Cardiac atrium fibroblast (primary cell): ENCODE results near the gene ASB2. TPM values are rescaled to one million over a fixed set of nuclear protein-coding genes. Genes with fewer than 3 reads are reported as not detected.

Experiments used
- total RNA-seq: library from RNA; depleted of rRNA; stranded (reverse); fragments of >200 nt; gene quantifications from 2 replicates; pipeline ENCODE4 v1.2.3, GENCODE V29; 2015

Gene ASB2, protein sequence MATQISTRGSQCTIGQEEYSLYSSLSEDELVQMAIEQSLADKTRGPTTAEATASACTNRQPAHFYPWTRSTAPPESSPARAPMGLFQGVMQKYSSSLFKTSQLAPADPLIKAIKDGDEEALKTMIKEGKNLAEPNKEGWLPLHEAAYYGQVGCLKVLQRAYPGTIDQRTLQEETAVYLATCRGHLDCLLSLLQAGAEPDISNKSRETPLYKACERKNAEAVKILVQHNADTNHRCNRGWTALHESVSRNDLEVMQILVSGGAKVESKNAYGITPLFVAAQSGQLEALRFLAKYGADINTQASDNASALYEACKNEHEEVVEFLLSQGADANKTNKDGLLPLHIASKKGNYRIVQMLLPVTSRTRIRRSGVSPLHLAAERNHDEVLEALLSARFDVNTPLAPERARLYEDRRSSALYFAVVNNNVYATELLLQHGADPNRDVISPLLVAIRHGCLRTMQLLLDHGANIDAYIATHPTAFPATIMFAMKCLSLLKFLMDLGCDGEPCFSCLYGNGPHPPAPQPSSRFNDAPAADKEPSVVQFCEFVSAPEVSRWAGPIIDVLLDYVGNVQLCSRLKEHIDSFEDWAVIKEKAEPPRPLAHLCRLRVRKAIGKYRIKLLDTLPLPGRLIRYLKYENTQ
- total RNA-seq: not detected in 2 replicates

DNA sequence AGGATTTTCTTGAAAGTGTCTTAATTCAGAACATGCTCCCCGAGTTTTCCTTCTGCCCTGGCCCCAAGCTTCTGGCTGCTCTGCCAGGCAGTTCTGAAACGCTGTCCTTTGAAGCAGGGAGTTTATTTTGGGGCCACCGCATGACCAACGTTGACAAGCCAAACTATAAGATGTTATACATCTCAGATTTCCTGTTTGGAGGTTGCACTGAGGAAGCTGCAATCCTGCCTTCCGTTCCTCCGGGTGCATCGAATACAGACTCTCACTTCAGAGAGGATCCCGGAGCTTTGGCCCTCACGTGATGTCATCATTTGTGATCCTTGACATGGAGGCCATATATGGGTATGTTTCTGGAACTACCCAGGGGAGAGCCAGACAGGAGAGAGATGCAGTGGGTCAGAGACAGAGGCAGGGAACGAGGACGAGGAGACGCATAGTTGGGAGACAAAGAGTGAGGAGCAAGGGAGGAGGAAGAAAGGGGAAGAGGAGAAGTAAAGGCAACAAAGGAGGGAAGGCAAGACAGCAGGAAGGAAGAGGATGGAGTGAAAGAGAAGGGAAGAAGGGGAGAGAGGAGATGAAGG, at the start of gene ASB2:
ASB2 (minus strand) TSS at position 94 of the 581 bp plus-strand sequence. CDS start 12,031 bp downstream, outside the sequence.

DNA sequence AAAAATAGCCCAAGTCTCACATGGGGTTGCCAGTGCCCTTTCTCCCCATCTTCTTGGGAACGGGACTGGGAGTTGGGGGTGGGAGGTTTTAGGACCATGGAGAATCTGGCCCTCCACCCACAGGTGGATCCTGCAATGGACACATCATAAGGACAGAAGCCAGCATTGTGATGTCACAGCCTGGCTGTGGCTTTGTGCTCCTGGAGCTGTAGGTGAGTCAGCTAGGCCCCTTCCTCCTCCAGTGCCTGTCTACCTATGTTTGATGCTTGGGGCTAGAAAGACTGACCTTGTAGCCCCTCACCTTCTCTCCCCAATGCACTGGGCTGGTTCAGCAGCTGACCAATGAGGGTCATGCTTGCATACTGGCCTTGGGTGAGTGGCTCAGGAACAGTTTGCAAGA, 20.7 kb upstream of the ASB2 start, which contains the start of gene CCDC197:
CCDC197 (plus strand) TSS at position 220 of the 400 bp plus-strand sequence. CDS start 831 bp downstream, outside the sequence.

DNA sequence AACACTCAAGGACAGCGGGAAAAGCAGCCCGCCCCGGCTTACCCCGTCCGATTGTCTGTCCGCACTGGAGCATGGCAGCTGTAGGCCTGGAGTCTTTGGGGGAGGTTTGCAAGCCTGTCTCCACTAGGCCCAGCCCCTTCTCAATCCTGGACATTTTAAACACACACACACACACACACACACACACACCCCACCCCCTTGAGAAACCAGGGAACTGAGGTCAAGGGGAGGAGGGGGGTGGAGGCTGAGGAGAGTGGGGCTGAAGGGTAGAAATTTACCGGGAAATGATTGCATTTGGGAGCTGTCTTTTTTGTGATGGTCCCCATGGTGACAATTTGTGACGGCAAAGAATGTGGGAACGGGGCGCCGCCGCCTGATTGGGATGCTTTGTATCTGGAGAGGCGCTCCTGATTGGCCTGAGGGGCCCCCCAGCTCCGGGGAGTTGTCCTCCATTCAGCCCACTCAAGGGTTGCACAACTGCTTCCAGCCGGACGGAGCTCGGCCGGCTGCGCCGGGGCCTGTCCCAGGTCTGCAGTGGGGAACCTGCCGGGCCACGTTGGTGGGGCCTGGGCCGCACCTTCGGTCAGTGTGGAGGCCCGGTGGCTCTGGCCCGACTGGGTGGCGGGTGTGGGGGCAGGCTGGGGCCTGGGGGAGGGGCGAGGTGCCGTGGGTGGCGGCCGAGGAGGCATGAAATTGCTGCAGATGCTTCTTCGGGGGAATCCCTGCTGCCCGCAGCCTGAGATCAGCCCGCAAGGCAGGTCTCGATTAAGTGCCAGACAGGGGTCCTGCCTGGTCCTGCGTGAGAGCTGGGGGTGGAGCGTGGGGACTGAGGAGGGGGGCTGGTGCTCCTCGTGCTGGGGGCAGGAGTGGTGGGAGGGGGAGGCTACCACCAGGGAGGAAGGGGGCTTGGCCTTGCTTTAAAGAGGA, 49.2 kb downstream of the ASB2 start, which contains the start of gene FAM181A:
FAM181A (plus strand) TSS at position 472 of the 927 bp plus-strand sequence. CDS start 942 bp downstream, outside the sequence.

Other genes starting within 250 kb of the ASB2 start
- not detected in 2 replicates for gene PRIMA1, start 188.1 kb downstream of the ASB2 start, total RNA-seq
- gene FAM181A, start 49.2 kb downstream of the ASB2 start, total RNA-seq: not detected in 2 replicates
- gene CCDC197, start 20.7 kb upstream of the ASB2 start, total RNA-seq: not detected in 2 replicates
- 1.5 and 2.3 TPM in 2 replicates for gene OTUB2, start 49.8 kb upstream of the ASB2 start, total RNA-seq
- gene DDX24, start 104.6 kb upstream of the ASB2 start, total RNA-seq: 91.5 and 96.1 TPM in 2 replicates
- gene IFI27L1, start 104.7 kb upstream of the ASB2 start, total RNA-seq: 11.3 and 17.3 TPM in 2 replicates
- 15.2 and 16.2 TPM in 2 replicates for gene IFI27, start 134.2 kb upstream of the ASB2 start, total RNA-seq
- gene IFI27L2, start 153.0 kb upstream of the ASB2 start, total RNA-seq: 81.6 and 102 TPM in 2 replicates
- gene PPP4R4, start 197.8 kb upstream of the ASB2 start, total RNA-seq: not detected in 2 replicates